NCI-H69 (cell line): Measurements from ENCODE around the gene VWA2.

Source experiments
- DNase-seq: peaks from one replicate; lab custom pipeline; 2025; lab: John Stamatoyannopoulos, UW

Gene VWA2

GRCh38 chr10:114246679-114247305 lies 7.7 kb downstream of the VWA2 start:
- DNase-seq = no peak

- no peak for DNase-seq
Observed at GRCh38 chr10:114250236-114250635, 11.2 kb downstream of the VWA2 start.

GRCh38 chr10:114250716-114251115 lies 11.7 kb downstream of the VWA2 start:
- no peak for DNase-seq

GRCh38 chr10:114252092-114252491 lies 13.0 kb downstream of the VWA2 start:
- no peak for DNase-seq

GRCh38 chr10:114252883-114253282 lies 13.8 kb downstream of the VWA2 start:
- DNase-seq = no peak

- no peak for DNase-seq
Observed at GRCh38 chr10:114255227-114255626, 16.2 kb downstream of the VWA2 start.

- no peak for DNase-seq
Observed at GRCh38 chr10:114256008-114256765, 17.1 kb downstream of the VWA2 start.

- no peak for DNase-seq
Observed at GRCh38 chr10:114256822-114257221, 17.8 kb downstream of the VWA2 start.

GRCh38 chr10:114257498-114257897 lies 18.4 kb downstream of the VWA2 start:
- no peak for DNase-seq

- DNase-seq = peak; percentile 45
Observed at GRCh38 chr10:114258274-114258840, 19.3 kb downstream of the VWA2 start.

- no peak for DNase-seq
Observed at GRCh38 chr10:114259824-114260223, 20.8 kb downstream of the VWA2 start.

- no peak for DNase-seq
Observed at GRCh38 chr10:114260366-114260765, 21.3 kb downstream of the VWA2 start.

GRCh38 chr10:114261076-114261475 lies 22.0 kb downstream of the VWA2 start:
- no peak for DNase-seq

GRCh38 chr10:114262496-114262895 lies 23.4 kb downstream of the VWA2 start:
- DNase-seq = no peak

GRCh38 chr10:114265392-114266053 lies 26.5 kb downstream of the VWA2 start:
- DNase-seq = no peak

GRCh38 chr10:114266521-114266920 lies 27.5 kb downstream of the VWA2 start:
- peak; percentile 21 for DNase-seq

GRCh38 chr10:114271075-114271778 lies 32.2 kb downstream of the VWA2 start:
- DNase-seq = no peak

GRCh38 chr10:114271779-114272167 lies 32.7 kb downstream of the VWA2 start:
- DNase-seq = no peak

GRCh38 chr10:114272696-114273095 lies 33.6 kb downstream of the VWA2 start:
- DNase-seq = no peak

- no peak for DNase-seq
Observed at GRCh38 chr10:114273910-114274309, 34.9 kb downstream of the VWA2 start.

- no peak for DNase-seq
Observed at GRCh38 chr10:114274616-114275453, 35.8 kb downstream of the VWA2 start.
